Inferior parietal cortex (tissue), 1 donor: ENCODE data around the gene BCL3.

Experiments used
- DNase-seq: peaks from one replicate; pipeline ENCODE4 v3.0.0-alpha.2; 2016; ENCODE audit errors: extremely low spot score

BCL3 gene

GRCh38 chr19:44742330-44743061 lies 6.0 kb upstream of the BCL3 start:
- no peak for DNase-seq

GRCh38 chr19:44744871-44745332 lies 3.6 kb upstream of the BCL3 start:
- DNase-seq = no peak

GRCh38 chr19:44745341-44745831 lies 3.1 kb upstream of the BCL3 start:
- DNase-seq = no peak

- DNase-seq = no peak
These were observed 2.5 kb upstream of the BCL3 start for GRCh38 chr19:44745887-44746600.

GRCh38 chr19:44746616-44746945 lies 1.9 kb upstream of the BCL3 start:
- DNase-seq = no peak

GRCh38 chr19:44746946-44747738 lies 1.4 kb upstream of the BCL3 start:
- no peak for DNase-seq

- DNase-seq = no peak
These were observed 626 bp upstream of the BCL3 start for GRCh38 chr19:44747739-44748425.

GRCh38 chr19:44749292-44749691 lies 784 bp downstream of the BCL3 start:
- no peak for DNase-seq

- DNase-seq = no peak
These were observed 1.5 kb downstream of the BCL3 start for GRCh38 chr19:44749994-44750393.

GRCh38 chr19:44752123-44752815 lies 3.8 kb downstream of the BCL3 start:
- no peak for DNase-seq

- no peak for DNase-seq
These were observed 4.5 kb downstream of the BCL3 start for GRCh38 chr19:44752816-44753625.

GRCh38 chr19:44753626-44753931 lies 5.1 kb downstream of the BCL3 start:
- DNase-seq = no peak

- DNase-seq = no peak
These were observed 5.6 kb downstream of the BCL3 start for GRCh38 chr19:44753932-44754749.

GRCh38 chr19:44754750-44755080 lies 6.2 kb downstream of the BCL3 start:
- DNase-seq = no peak

- no peak for DNase-seq
These were observed 6.7 kb downstream of the BCL3 start for GRCh38 chr19:44755219-44755618.

GRCh38 chr19:44756089-44756562 lies 7.6 kb downstream of the BCL3 start:
- no peak for DNase-seq

- DNase-seq = no peak
These were observed 8.7 kb downstream of the BCL3 start for GRCh38 chr19:44757057-44757734.

GRCh38 chr19:44757735-44758505 lies 9.4 kb downstream of the BCL3 start:
- no peak for DNase-seq
